ENCODE measurements around the gene COL5A2.

DNA sequence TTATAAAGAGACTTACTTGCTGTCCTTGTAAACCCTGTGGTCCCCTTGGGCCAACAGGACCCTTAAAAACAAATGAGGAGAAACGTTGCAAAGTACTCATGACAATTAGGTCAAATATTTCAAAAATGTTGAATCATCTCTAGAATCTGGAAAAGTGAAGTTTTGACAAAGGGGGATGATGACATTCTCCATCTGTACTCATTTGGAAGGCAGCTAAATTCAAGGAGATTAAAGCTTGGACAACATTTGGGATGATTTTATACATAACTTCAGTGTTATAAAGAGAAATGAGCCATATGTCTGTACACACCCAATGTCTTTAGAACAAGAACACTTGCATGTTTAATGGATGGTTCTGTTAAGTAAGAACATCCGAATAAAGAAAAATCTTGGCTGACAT, 92.9 kb downstream of the COL5A2 start:
- TF ChIP-seq, protein P1, sequence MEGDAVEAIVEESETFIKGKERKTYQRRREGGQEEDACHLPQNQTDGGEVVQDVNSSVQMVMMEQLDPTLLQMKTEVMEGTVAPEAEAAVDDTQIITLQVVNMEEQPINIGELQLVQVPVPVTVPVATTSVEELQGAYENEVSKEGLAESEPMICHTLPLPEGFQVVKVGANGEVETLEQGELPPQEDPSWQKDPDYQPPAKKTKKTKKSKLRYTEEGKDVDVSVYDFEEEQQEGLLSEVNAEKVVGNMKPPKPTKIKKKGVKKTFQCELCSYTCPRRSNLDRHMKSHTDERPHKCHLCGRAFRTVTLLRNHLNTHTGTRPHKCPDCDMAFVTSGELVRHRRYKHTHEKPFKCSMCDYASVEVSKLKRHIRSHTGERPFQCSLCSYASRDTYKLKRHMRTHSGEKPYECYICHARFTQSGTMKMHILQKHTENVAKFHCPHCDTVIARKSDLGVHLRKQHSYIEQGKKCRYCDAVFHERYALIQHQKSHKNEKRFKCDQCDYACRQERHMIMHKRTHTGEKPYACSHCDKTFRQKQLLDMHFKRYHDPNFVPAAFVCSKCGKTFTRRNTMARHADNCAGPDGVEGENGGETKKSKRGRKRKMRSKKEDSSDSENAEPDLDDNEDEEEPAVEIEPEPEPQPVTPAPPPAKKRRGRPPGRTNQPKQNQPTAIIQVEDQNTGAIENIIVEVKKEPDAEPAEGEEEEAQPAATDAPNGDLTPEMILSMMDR (IDR thresholded peaks at IDR 0.05; ENCODE audit: insufficient read depth, low read length, poor library complexity, severe bottlenecking): no peak
- no peak for TF ChIP-seq EZH2phosphoT487 (conservative IDR thresholded peaks at IDR 0.05; ENCODE audit: low read length)
